Bronchial epithelial cell (primary cell): ENCODE measurements around the gene PTPRC. TPM values are rescaled to one million over a fixed set of nuclear protein-coding genes. Genes with fewer than 3 reads are reported as not detected.

Experiments
- DNase-seq: peaks from one replicate; pipeline ENCODE4 v3.0.0-alpha.2; 2010; ENCODE audit warnings: low read depth
- FAIRE-seq: peaks from 2 replicates; lab custom pipeline; 2011; peaks lifted over from hg19 to GRCh38; lab: Jason Lieb, UNC
- H3K27me3 ChIP-seq: 2 replicates; pipeline ENCODE4 v1.5.1; 2011; ENCODE audit warnings: low read length; ENCODE audit not compliant: control insufficient read depth, insufficient read depth
- H3K36me3 ChIP-seq: 2 replicates; pipeline ENCODE4 v1.5.1; 2011; ENCODE audit warnings: low read length; ENCODE audit not compliant: control insufficient read depth, insufficient read depth
- H3K4me3 ChIP-seq: 2 replicates; pipeline ENCODE4 v1.5.1; 2011; ENCODE audit warnings: mild to moderate bottlenecking, low read depth, low read length, control low read depth
- CTCF ChIP-seq: IDR thresholded peaks from 2 replicates; pipeline ENCODE4 v1.5.1; 2011; ENCODE audit warnings: mild to moderate bottlenecking, moderate library complexity, low read length, control low read depth, inconsistent platforms; ENCODE audit not compliant: insufficient read depth, severe bottlenecking
- total RNA-seq: library from RNA; depleted of rRNA; stranded (reverse); fragments of >200 nt; gene quantifications from 2 replicates; pipeline ENCODE4 v1.2.1, GENCODE V29; 2014

The PTPRC gene
- total RNA-seq, 1 donor from 2014 or later: not detected

- Histone ChIP-seq H3K4me3 (no peak overlapping the region), H3K36me3 (no peaks in the 10 kb centered on the region), H3K27me3 (no peaks in the 10 kb centered on the region)
- FAIRE-seq: no peak
- TF ChIP-seq CTCF: no peak
- DNase-seq: no peak
Observed at GRCh38 chr1:198617406-198617805, 21.4 kb upstream of the PTPRC start.

GRCh38 chr1:198619375-198620140 is 19.3 kb upstream of the PTPRC start:
- no peak for DNase-seq
- H3K4me3 ChIP-seq: no peak overlapping the region
- H3K27me3 ChIP-seq: no peaks in the 10 kb centered on the region
- no peaks in the 10 kb centered on the region for H3K36me3 ChIP-seq
- no peak for FAIRE-seq
- no peak for TF ChIP-seq CTCF

DNA sequence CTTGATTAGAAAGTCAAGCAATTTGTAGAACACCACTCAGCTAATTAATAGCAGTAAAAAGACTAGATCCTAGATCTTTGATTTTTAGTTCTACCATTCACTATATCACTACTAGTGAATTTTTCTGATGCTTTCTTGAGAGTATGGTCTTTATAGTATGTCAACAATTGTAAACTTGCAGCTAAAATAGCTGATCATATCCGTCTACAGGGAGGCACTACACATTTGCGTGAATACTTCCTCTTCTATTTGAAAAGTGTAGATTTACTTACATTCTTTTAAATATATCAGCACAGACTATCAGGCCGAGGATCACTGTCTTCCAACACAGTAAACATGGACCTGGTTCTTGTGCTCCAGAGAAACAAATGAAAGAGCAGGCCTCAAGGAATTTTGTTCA is 18.6 kb upstream of the PTPRC start:
- TF ChIP-seq CTCF: no peak
- no peak overlapping the region for H3K4me3 ChIP-seq
- FAIRE-seq: no peak
- no peaks in the 10 kb centered on the region for H3K27me3 ChIP-seq
- no peak for DNase-seq
- H3K36me3 ChIP-seq: no peaks in the 10 kb centered on the region

- Histone ChIP-seq H3K27me3 (no peaks in the 10 kb centered on the region), H3K36me3 (no peaks in the 10 kb centered on the region), H3K4me3 (no peak overlapping the region)
- DNase-seq: no peak
- no peak for FAIRE-seq
- TF ChIP-seq CTCF: no peak
Observed at GRCh38 chr1:198620951-198621824, 17.7 kb upstream of the PTPRC start.

GRCh38 chr1:198622001-198622400 is 16.8 kb upstream of the PTPRC start:
- Histone ChIP-seq H3K4me3 (no peak overlapping the region), H3K36me3 (no peaks in the 10 kb centered on the region), H3K27me3 (no peaks in the 10 kb centered on the region)
- no peak for TF ChIP-seq CTCF
- FAIRE-seq (no peak), DNase-seq (no peak)
